ENCODE data around the gene PLCE1. TPM values are rescaled to one million over a fixed set of nuclear protein-coding genes. Genes with fewer than 3 reads are reported as not detected.
"Not testable (repeated sequence)": the region's sequence is repeated elsewhere in the genome, so short reads cannot be mapped to it uniquely, and the experiment has no call there.

PLCE1 gene
- total RNA-seq (2014; rRNA removed; shearing (Covaris generic)) = 3.7 and 8.1 TPM in 2 replicates

GRCh38 chr10:93993782-93994437 is at the start of gene PLCE1:
Gene PLCE1, plus strand, starts transcription at chr10:93993931. Its CDS starts 37,116 bp downstream, at chr10:94031047.
- H3K4me3 ChIP-seq = peak within 1 kb of the TSS; percentile 84
- H3K9me3 ChIP-seq (replicated peaks) = no peaks in the 10 kb centered on the region
- H3K4me1 ChIP-seq (replicated peaks) = peaks cover 60% of the 10 kb centered on the region
- 0 out of 2 replicates have a peak, but pooled peaks cover 3% of the 10 kb centered on the region for H3K36me3 ChIP-seq
- DNase-seq (ENCODE audit: low read depth in 1 of 2, low spot score in 2 of 2) = peak; percentile 65 to 67
- H3K27ac ChIP-seq = peak within 1 kb of the TSS; percentile 64
- H3K27me3 ChIP-seq (replicated peaks) = no peaks in the 10 kb centered on the region

- H3K4me3 ChIP-seq = no peak overlapping the region
- H3K9me3 ChIP-seq (replicated peaks) = 0 out of 2 replicates have a peak, but pooled peaks cover 2% of the 10 kb centered on the region
- no peaks in the 10 kb centered on the region for H3K27me3 ChIP-seq (replicated peaks)
- no peak for DNase-seq (ENCODE audit: low read depth in 1 of 2, low spot score in 2 of 2)
- H3K27ac ChIP-seq = no peak overlapping the region
- H3K4me1 ChIP-seq (replicated peaks) = peaks cover 13% of the 10 kb centered on the region
- H3K36me3 ChIP-seq = no peaks in the 10 kb centered on the region
Observed at GRCh38 chr10:93945819-93946218, 47.9 kb upstream of the PLCE1 start.

GRCh38 chr10:93947055-93947454 is 46.7 kb upstream of the PLCE1 start:
- peak; percentile 21 to 57 for DNase-seq (ENCODE audit: low read depth in 1 of 2, low spot score in 2 of 2)
- H3K27ac ChIP-seq = no peak overlapping the region

GRCh38 chr10:93947524-93947923 is 46.2 kb upstream of the PLCE1 start:
- Histone ChIP-seq H3K27me3 (replicated peaks) (no peaks in the 10 kb centered on the region), H3K4me1 (replicated peaks) (peaks cover 13% of the 10 kb centered on the region), H3K36me3 (no peaks in the 10 kb centered on the region), H3K4me3 (no peak overlapping the region), H3K9me3 (replicated peaks) (0 out of 2 replicates have a peak, but pooled peaks cover 2% of the 10 kb centered on the region), H3K27ac (no peak overlapping the region)
- no peak for DNase-seq (ENCODE audit: low read depth in 1 of 2, low spot score in 2 of 2)

More at GRCh38 chr10:93947055-93947454, 46.7 kb upstream of the PLCE1 start:
- Histone ChIP-seq H3K4me1 (replicated peaks) (peaks cover 13% of the 10 kb centered on the region), H3K4me3 (no peak overlapping the region), H3K36me3 (no peaks in the 10 kb centered on the region), H3K27me3 (replicated peaks) (no peaks in the 10 kb centered on the region), H3K9me3 (replicated peaks) (0 out of 2 replicates have a peak, but pooled peaks cover 2% of the 10 kb centered on the region)

- H3K36me3 ChIP-seq = no peaks in the 10 kb centered on the region
- H3K9me3 ChIP-seq (replicated peaks) = no peaks in the 10 kb centered on the region
- DNase-seq (ENCODE audit: low read depth in 1 of 2, low spot score in 2 of 2) = no peak
- no peaks in the 10 kb centered on the region for H3K27me3 ChIP-seq (replicated peaks)
- peaks cover 20% of the 10 kb centered on the region for H3K4me1 ChIP-seq (replicated peaks)
- no peak overlapping the region for H3K4me3 ChIP-seq
- no peak overlapping the region for H3K27ac ChIP-seq
Observed at GRCh38 chr10:93951905-93952304, 41.8 kb upstream of the PLCE1 start.

- H3K27me3 ChIP-seq (replicated peaks) = no peaks in the 10 kb centered on the region
- no peaks in the 10 kb centered on the region for H3K36me3 ChIP-seq
- H3K27ac ChIP-seq = peak overlapping the region; percentile 48
- no peak overlapping the region for H3K4me3 ChIP-seq
- H3K4me1 ChIP-seq (replicated peaks) = peaks cover 11% of the 10 kb centered on the region
- peak in 1 of 2 experiments; percentile 19 for DNase-seq (ENCODE audit: low read depth in 1 of 2, low spot score in 2 of 2)
- no peaks in the 10 kb centered on the region for H3K9me3 ChIP-seq (replicated peaks)
Observed at GRCh38 chr10:93954299-93954698, 39.4 kb upstream of the PLCE1 start.

- Histone ChIP-seq H3K27ac (peak overlapping the region; percentile 48), H3K9me3 (replicated peaks) (no peaks in the 10 kb centered on the region), H3K4me3 (no peak overlapping the region), H3K4me1 (replicated peaks) (peaks cover 11% of the 10 kb centered on the region), H3K36me3 (no peaks in the 10 kb centered on the region), H3K27me3 (replicated peaks) (no peaks in the 10 kb centered on the region)
- peak; percentile 56 to 63 for DNase-seq (ENCODE audit: low read depth in 1 of 2, low spot score in 2 of 2)
Observed at GRCh38 chr10:93954726-93955363, 38.9 kb upstream of the PLCE1 start.

- no peaks in the 10 kb centered on the region for H3K36me3 ChIP-seq
- no peak overlapping the region for H3K4me3 ChIP-seq
- peaks cover 11% of the 10 kb centered on the region for H3K4me1 ChIP-seq (replicated peaks)
- DNase-seq (ENCODE audit: low read depth in 1 of 2, low spot score in 2 of 2) = no peak
- H3K27ac ChIP-seq = no peak overlapping the region
- H3K27me3 ChIP-seq (replicated peaks) = no peaks in the 10 kb centered on the region
- no peaks in the 10 kb centered on the region for H3K9me3 ChIP-seq (replicated peaks)
Observed at GRCh38 chr10:93958834-93959233, 34.9 kb upstream of the PLCE1 start.

GRCh38 chr10:93960988-93961387 is 32.7 kb upstream of the PLCE1 start:
- H3K4me3 ChIP-seq; H3K4me1 ChIP-seq (replicated peaks); H3K27me3 ChIP-seq (replicated peaks); H3K9me3 ChIP-seq (replicated peaks); H3K27ac ChIP-seq; H3K36me3 ChIP-seq; DNase-seq (ENCODE audit: low read depth in 1 of 2, low spot score in 2 of 2): not testable (repeated sequence)

- no peak for DNase-seq (ENCODE audit: low read depth in 1 of 2, low spot score in 2 of 2)
- Histone ChIP-seq H3K4me3 (no peak overlapping the region), H3K9me3 (replicated peaks) (no peaks in the 10 kb centered on the region), H3K36me3 (no peaks in the 10 kb centered on the region), H3K27me3 (replicated peaks) (no peaks in the 10 kb centered on the region), H3K27ac (no peak overlapping the region), H3K4me1 (replicated peaks) (no peaks in the 10 kb centered on the region)
Observed at GRCh38 chr10:93962973-93963372, 30.8 kb upstream of the PLCE1 start.

- no peak overlapping the region for H3K4me3 ChIP-seq
- H3K27me3 ChIP-seq (replicated peaks) = no peaks in the 10 kb centered on the region
- no peak overlapping the region for H3K27ac ChIP-seq
- no peaks in the 10 kb centered on the region for H3K36me3 ChIP-seq
- H3K4me1 ChIP-seq (replicated peaks) = no peaks in the 10 kb centered on the region
- DNase-seq (ENCODE audit: low read depth in 1 of 2, low spot score in 2 of 2) = no peak
- no peaks in the 10 kb centered on the region for H3K9me3 ChIP-seq (replicated peaks)
Observed at GRCh38 chr10:93963434-93963833, 30.3 kb upstream of the PLCE1 start.

- Histone ChIP-seq H3K4me1 (replicated peaks) (no peaks in the 10 kb centered on the region), H3K27me3 (replicated peaks) (no peaks in the 10 kb centered on the region), H3K9me3 (replicated peaks) (no peaks in the 10 kb centered on the region), H3K27ac (no peak overlapping the region), H3K4me3 (no peak overlapping the region), H3K36me3 (no peaks in the 10 kb centered on the region)
- DNase-seq (ENCODE audit: low read depth in 1 of 2, low spot score in 2 of 2) = no peak
Observed at GRCh38 chr10:93965911-93966310, 27.8 kb upstream of the PLCE1 start.

GRCh38 chr10:93967756-93968155 is 26.0 kb upstream of the PLCE1 start:
- no peak for DNase-seq (ENCODE audit: low read depth in 1 of 2, low spot score in 2 of 2)
- H3K36me3 ChIP-seq = no peaks in the 10 kb centered on the region
- no peaks in the 10 kb centered on the region for H3K27me3 ChIP-seq (replicated peaks)
- H3K4me3 ChIP-seq = no peak overlapping the region
- no peaks in the 10 kb centered on the region for H3K4me1 ChIP-seq (replicated peaks)
- H3K27ac ChIP-seq = no peak overlapping the region
- no peaks in the 10 kb centered on the region for H3K9me3 ChIP-seq (replicated peaks)

GRCh38 chr10:93968540-93968945 is 25.2 kb upstream of the PLCE1 start:
- Histone ChIP-seq H3K9me3 (replicated peaks) (no peaks in the 10 kb centered on the region), H3K27ac (no peak overlapping the region), H3K4me3 (no peak overlapping the region), H3K4me1 (replicated peaks) (no peaks in the 10 kb centered on the region), H3K36me3 (no peaks in the 10 kb centered on the region), H3K27me3 (replicated peaks) (no peaks in the 10 kb centered on the region)
- no peak for DNase-seq (ENCODE audit: low read depth in 1 of 2, low spot score in 2 of 2)

Data from SJSA1 (cell line).